H1 (cell line): ENCODE data around the gene OMG. TPM values are rescaled to one million over a fixed set of nuclear protein-coding genes. Genes with fewer than 3 reads are reported as not detected.

ENCODE experiments used
- CTCF ChIA-PET: fragments of 300-600 bp; sonication (Branson Sonifier 250); formaldehyde crosslinking; loops from one replicate; lab custom pipeline; 2021; ENCODE audit not compliant: partially characterized antibody; lab: Charles Lee
- POLR2A ChIA-PET: fragments of 300-600 bp; sonication (Branson Sonifier 250); formaldehyde crosslinking; loops from one replicate; lab custom pipeline; 2021; ENCODE audit warnings: inconsistent platforms; ENCODE audit not compliant: partially characterized antibody; lab: Charles Lee
- DNase-seq, 2 experiments: peaks; one replicate each; pipeline versions ENCODE4 v3.0.0 to v3.0.0-alpha.2; 2010 to 2022; ENCODE audit warnings: low spot score in 2 of 2, low read depth in 1 of 2, mixed read lengths in 1 of 2
- FAIRE-seq: peaks from 2 replicates; lab custom pipeline; 2011; peaks lifted over from hg19 to GRCh38; lab: Jason Lieb, UNC
- H2AFZ ChIP-seq: 2 replicates; pipeline ENCODE4 v1.8.1; 2012; ENCODE audit warnings: low read length, inconsistent platforms
- H2AK5ac ChIP-seq: 2 replicates; pipeline ENCODE4 v1.6.1; 2013; ENCODE audit warnings: low read depth, low read length
- H2BK120ac ChIP-seq: replicated peaks from 2 replicates; pipeline ENCODE3; 2013; ENCODE audit warnings: low read depth, low read length, inconsistent platforms
- H2BK12ac ChIP-seq: 2 replicates; pipeline ENCODE4 v1.6.1; 2013; ENCODE audit warnings: low read depth, low read length
- H2BK15ac ChIP-seq: 2 replicates; pipeline ENCODE4 v1.6.1; 2013; ENCODE audit warnings: low read length
- H2BK20ac ChIP-seq: 2 replicates; pipeline ENCODE4 v1.6.1; 2013; ENCODE audit warnings: low read length
- H2BK5ac ChIP-seq: 2 replicates; pipeline ENCODE4 v1.6.1; 2013; ENCODE audit warnings: low read depth, low read length
- H3K14ac ChIP-seq: 2 replicates; pipeline ENCODE4 v1.6.1; 2013; ENCODE audit warnings: inconsistent platforms; ENCODE audit not compliant: insufficient read length
- H3K18ac ChIP-seq: 2 replicates; pipeline ENCODE4 v1.6.1; 2013; ENCODE audit warnings: low read length; ENCODE audit errors: extremely low read depth
- H3K23ac ChIP-seq: 2 replicates; pipeline ENCODE4 v1.6.1; 2013; ENCODE audit warnings: inconsistent platforms; ENCODE audit not compliant: insufficient read length
- H3K23me2 ChIP-seq: 2 replicates; pipeline ENCODE4 v1.6.1; 2013; ENCODE audit warnings: low read depth, low read length
- H3K27ac ChIP-seq: 2 replicates; pipeline ENCODE4 v1.6.1; 2011; ENCODE audit warnings: low read depth, low read length, inconsistent platforms
- H3K27me3 ChIP-seq, 4 experiments: replicated peaks in 1 of 4; 1 replicate in 1 of 4; 2 replicates in 3 of 4; pipeline versions ENCODE4 v1.6.1 to v1.8.1; 2011 to 2013; ENCODE audit warnings: low read length in 3 of 4, mild to moderate bottlenecking in 3 of 4, inconsistent platforms in 2 of 4, mixed read lengths in 2 of 4, moderate library complexity in 1 of 4; ENCODE audit not compliant: control insufficient read depth in 3 of 4, insufficient read depth in 3 of 4; ENCODE audit errors: extremely low read depth in 1 of 4
- H3K36me3 ChIP-seq, 4 experiments: 2 replicates each; pipeline versions ENCODE4 v1.6.1 to v1.8.1; 2011 to 2013; ENCODE audit warnings: mild to moderate bottlenecking in 4 of 4, low read length in 3 of 4, moderate library complexity in 2 of 4, control low read depth in 1 of 4, inconsistent platforms in 1 of 4; ENCODE audit not compliant: insufficient read depth in 4 of 4, control insufficient read depth in 2 of 4
- H3K4ac ChIP-seq: replicated peaks from 2 replicates; pipeline ENCODE3; 2013; ENCODE audit warnings: low read length, low read depth, mixed read lengths, inconsistent platforms; ENCODE audit not compliant: insufficient read length
- H3K4me1 ChIP-seq, 4 experiments: replicated peaks in 1 of 4; 1 replicate in 1 of 4; 2 replicates in 3 of 4; pipeline versions ENCODE4 v1.6.1 to v1.8.1; 2011 to 2013; ENCODE audit warnings: low read length in 3 of 4, inconsistent platforms in 2 of 4, mixed read lengths in 1 of 4; ENCODE audit not compliant: insufficient read depth in 4 of 4, control insufficient read depth in 3 of 4
- H3K4me2 ChIP-seq, 2 experiments: 2 replicates each; pipeline versions ENCODE4 v1.6.1 to v1.8.1; 2011 to 2013; ENCODE audit warnings: low read depth in 2 of 2, low read length in 2 of 2, control low read depth in 1 of 2, inconsistent platforms in 1 of 2, mild to moderate bottlenecking in 1 of 2; ENCODE audit not compliant: insufficient read depth in 1 of 2
- H3K4me3 ChIP-seq, 4 experiments: fragments of 200-600, 300-600 bp in 1 of 4; sonication (generic), shearing (Covaris generic), sonication (Bioruptor Twin) in 1 of 4; 2 replicates each; pipeline versions ENCODE4 v1.5.1 to v1.8.1; 2011 to 2016; ENCODE audit warnings: low read length in 4 of 4, low read depth in 3 of 4, control low read depth in 2 of 4, inconsistent platforms in 2 of 4, mild to moderate bottlenecking in 2 of 4, mixed read lengths in 1 of 4, moderate library complexity in 1 of 4; ENCODE audit not compliant: insufficient read depth in 2 of 4; ENCODE audit errors: extremely low read depth in 1 of 4
- H3K56ac ChIP-seq: replicated peaks from 2 replicates; pipeline ENCODE3; 2013; ENCODE audit warnings: low read depth, mild to moderate bottlenecking, mixed read lengths, low read length, inconsistent platforms; ENCODE audit not compliant: insufficient read length
- H3K79me1 ChIP-seq: 2 replicates; pipeline ENCODE4 v1.6.1; 2013; ENCODE audit warnings: low read depth, low read length, control low read depth
- H3K79me2 ChIP-seq, 2 experiments: 2 replicates each; pipeline versions ENCODE4 v1.6.1 to v1.8.1; 2012 to 2013; ENCODE audit warnings: low read length in 2 of 2, mild to moderate bottlenecking in 2 of 2, inconsistent platforms in 1 of 2; ENCODE audit not compliant: insufficient read depth in 2 of 2, control insufficient read depth in 1 of 2
- H3K9ac ChIP-seq, 4 experiments: replicated peaks in 1 of 4; 1 replicate in 1 of 4; 2 replicates in 3 of 4; pipeline versions ENCODE4 v1.6.1 to v1.8.1; 2011 to 2013; ENCODE audit warnings: low read depth in 3 of 4, low read length in 3 of 4, control low read depth in 2 of 4, mild to moderate bottlenecking in 2 of 4, moderate library complexity in 2 of 4, inconsistent platforms in 1 of 4; ENCODE audit errors: extremely low read depth in 1 of 4
- H3K9me3 ChIP-seq, 2 experiments: 2 replicates each; pipeline versions ENCODE4 v1.6.1 to v1.8.1; 2012 to 2013; ENCODE audit warnings: mild to moderate bottlenecking in 2 of 2, moderate library complexity in 2 of 2, control low read depth in 1 of 2, inconsistent platforms in 1 of 2, low read depth in 1 of 2, low read length in 1 of 2, mixed read lengths in 1 of 2; ENCODE audit not compliant: insufficient read depth in 2 of 2
- H4K20me1 ChIP-seq, 2 experiments: replicated peaks in 1 of 2; 2 replicates each; pipeline versions ENCODE3 to v1.8.1; 2011 to 2013; ENCODE audit warnings: inconsistent platforms in 2 of 2, low read length in 2 of 2, mild to moderate bottlenecking in 1 of 2; ENCODE audit not compliant: insufficient read depth in 2 of 2, control insufficient read depth in 1 of 2
- H4K5ac ChIP-seq: 2 replicates; pipeline ENCODE4 v1.6.1; 2013; ENCODE audit warnings: low read length, low read depth, mixed read lengths, inconsistent platforms; ENCODE audit not compliant: insufficient read length
- H4K8ac ChIP-seq: 2 replicates; pipeline ENCODE4 v1.8.0; 2013; ENCODE audit warnings: mild to moderate bottlenecking, moderate library complexity, low read length, inconsistent platforms; ENCODE audit not compliant: insufficient read depth; ENCODE audit errors: extremely low read depth
- H4K91ac ChIP-seq: replicated peaks from 2 replicates; pipeline ENCODE3; 2013; ENCODE audit warnings: low read length, mixed read lengths, inconsistent platforms; ENCODE audit not compliant: insufficient read length
- BRCA1 ChIP-seq: IDR thresholded peaks from 2 replicates; pipeline ENCODE4 v1.6.1; 2012; ENCODE audit warnings: low read depth, low read length, improper control_type of control experiment
- GABPA ChIP-seq: IDR thresholded peaks from 2 replicates; pipeline ENCODE4 v1.6.1; 2011; ENCODE audit warnings: mild to moderate bottlenecking, low read length, moderate library complexity, borderline replicate concordance; ENCODE audit not compliant: insufficient read depth
- JUN ChIP-seq: IDR thresholded peaks from 2 replicates; pipeline ENCODE4 v1.6.1; 2011; ENCODE audit warnings: low read depth, mild to moderate bottlenecking, improper control_type of control experiment, low read length
- JUND ChIP-seq: IDR thresholded peaks from 2 replicates; pipeline ENCODE4 v1.6.1; 2011; ENCODE audit warnings: mild to moderate bottlenecking, improper control_type of control experiment, low read length
- KDM1A ChIP-seq: fragments of 200-600, 300-600 bp; sonication (generic); IDR thresholded peaks from 2 replicates; pipeline ENCODE4 v1.7.1; 2016; ENCODE audit warnings: mild to moderate bottlenecking, low read length, borderline replicate concordance
- MAX ChIP-seq: IDR thresholded peaks from 2 replicates; pipeline ENCODE4 v1.6.1; 2012; ENCODE audit warnings: inconsistent platforms
- POLR2AphosphoS5 ChIP-seq: IDR thresholded peaks from 2 replicates; pipeline ENCODE4 v1.6.1; 2011; ENCODE audit warnings: low read depth, low read length
- RAD21 ChIP-seq, 2 experiments: IDR thresholded peaks in 1 of 2; conservative IDR thresholded peaks in 1 of 2; 2 replicates each; pipeline ENCODE4 v1.6.1; 2011; ENCODE audit warnings: low read depth in 2 of 2, low read length in 2 of 2, improper control_type of control experiment in 1 of 2, inconsistent platforms in 1 of 2, mild to moderate bottlenecking in 1 of 2, moderate library complexity in 1 of 2
- SIX5 ChIP-seq: IDR thresholded peaks from 2 replicates; pipeline ENCODE4 v1.6.1; 2011; ENCODE audit warnings: mild to moderate bottlenecking, low read depth, low read length
- SP1 ChIP-seq: IDR thresholded peaks from 2 replicates; pipeline ENCODE4 v1.6.1; 2011; ENCODE audit warnings: low read depth, low read length
- SP4 ChIP-seq: IDR thresholded peaks from 2 replicates; pipeline ENCODE4 v1.6.1; 2012; ENCODE audit warnings: low read length, inconsistent platforms
- TAF1 ChIP-seq: IDR thresholded peaks from 2 replicates; pipeline ENCODE4 v1.6.1; 2011; ENCODE audit warnings: mild to moderate bottlenecking, low read depth, low read length
- TEAD4 ChIP-seq: IDR thresholded peaks from 2 replicates; pipeline ENCODE4 v1.6.1; 2012; ENCODE audit warnings: low read depth, low read length, inconsistent platforms, mixed read lengths
- WGBS, 2 experiments: shearing (Covaris generic) in 1 of 2; methylation state at CpG; one replicate each; pipeline versions ENCODE4 v1.1.6 to v1.1.7; 2013 to 2015; ENCODE audit warnings: low lambda C conversion rate in 2 of 2, mixed read lengths in 2 of 2, inconsistent platforms in 1 of 2, low coverage in 1 of 2, missing lambda C conversion rate in 1 of 2; ENCODE audit not compliant: insufficient replicate concordance in 2 of 2, insufficient coverage in 1 of 2, insufficient read length in 1 of 2; ENCODE audit errors: extremely low coverage in 1 of 2, missing lambda C conversion rate in 1 of 2; 5-methylcytosine and 5-hydroxymethylcytosine counted together
- polyA plus RNA-seq, 7 experiments: library from polyadenylated mRNA; depleted of rRNA in 3 of 7; stranded (reverse) in 5 of 7; unstranded in 2 of 7; fragments of >200 nt in 5 of 7; fragments of 200-250 nt in 2 of 7; gene quantifications; 1 replicate in 5 of 7; 2 replicates in 1 of 7; 4 replicates in 1 of 7; pipeline versions ENCODE4 v1.2.1 to v1.2.3, GENCODE V29; 2011 to 2013; ENCODE audit warnings: missing spikeins in 2 of 7, mixed read lengths in 2 of 7
- total RNA-seq: library from RNA; stranded (reverse); fragmentation: NEBNext Ultra II Directional; extraction: Animal tissue kit (Norgen Biotek cat#: 25700); gene quantifications from 2 replicates; pipeline ENCODE4 v1.2.1, GENCODE V29; 2021

The OMG gene
- total and polyA plus RNA-seq, 2 of the 8 experiments (the other 6 are each of a cell fraction or from before 2014, with no cell fraction given): not detected

DNA sequence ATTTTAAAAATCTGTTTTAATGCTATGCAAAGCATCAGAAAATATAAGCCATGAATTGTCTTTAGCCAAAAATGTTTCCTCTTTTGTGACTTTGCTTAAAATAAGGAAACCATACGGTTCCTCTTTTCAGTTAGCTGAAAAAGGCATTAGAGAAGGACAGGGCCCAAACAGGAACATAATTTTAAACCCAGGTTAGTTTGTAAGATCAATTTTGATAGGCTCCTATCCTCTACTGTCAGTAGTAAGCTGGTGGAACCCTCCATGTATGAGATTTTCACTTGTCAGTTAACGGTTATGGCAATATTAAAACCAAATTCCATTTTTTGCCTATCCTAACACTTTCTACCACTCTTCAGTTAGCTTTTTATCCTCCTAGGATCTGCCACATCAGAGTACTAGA lies 12.5 kb upstream of the OMG start:
- Histone ChIP-seq H2BK20ac (no peak overlapping the region), H3K27ac (no peak overlapping the region), H3K79me1 (no peaks in the 10 kb centered on the region), H2BK12ac (no peak overlapping the region), H3K4me2 (no peak overlapping the region), H3K79me2 (no peaks in the 10 kb centered on the region), H3K23me2 (peaks cover 1% of the 10 kb centered on the region; the same call in 1 of the 2 replicates), H3K9ac (no peak overlapping the region), H2BK5ac (no peak overlapping the region), H4K91ac (no peak overlapping the region), H3K4ac (no peak overlapping the region)
- POLR2A ChIA-PET: no interaction called here
- no peak for DNase-seq
- TF ChIP-seq TAF1 (no peak), JUND (no peak), RAD21 (IDR thresholded peaks at IDR 0.05 in 1 of 2, conservative IDR thresholded peaks at IDR 0.05 in 1 of 2; ENCODE audit: low read depth in 2 of 2, low read length in 2 of 2) (no peak), KDM1A (no peak), SIX5 (no peak), SP1 (no peak), BRCA1 (no peak), TEAD4 (no peak), POLR2AphosphoS5 (no peak), JUN (no peak), MAX (no peak), SP4 (no peak), GABPA (no peak)
- TF ChIP-seq, all 59 proteins: peak for 0
- WGBS, 2 experiments: 77% methylated on average over 2 of the region's 2 CpGs; no CpG with 5 or more reads in 1 of the 2 experiments
- no peaks in the 10 kb centered on the region for H3K27me3 ChIP-seq
- H4K5ac ChIP-seq: no peak overlapping the region
- H2AK5ac ChIP-seq: no peak overlapping the region
- no peak overlapping the region for H3K23ac ChIP-seq
- H3K9me3 ChIP-seq: no peaks in the 10 kb centered on the region
- no peak for FAIRE-seq
- no peak overlapping the region for H3K14ac ChIP-seq
- H4K20me1 ChIP-seq: no peaks in the 10 kb centered on the region
- CTCF ChIA-PET: no interaction called here
- H3K18ac ChIP-seq: no peak overlapping the region
- H4K8ac ChIP-seq: no peak overlapping the region
- no peak overlapping the region for H3K4me3 ChIP-seq
- H3K56ac ChIP-seq: no peak overlapping the region
- H3K36me3 ChIP-seq: no peaks in the 10 kb centered on the region
- H2BK120ac ChIP-seq: no peak overlapping the region
- H3K4me1 ChIP-seq: no peaks in the 10 kb centered on the region
- no peak overlapping the region for H2BK15ac ChIP-seq
- H2AFZ ChIP-seq: no peak overlapping the region
